Measurements from ENCODE around the gene LARP1. TPM values are rescaled to one million over a fixed set of nuclear protein-coding genes. Genes with fewer than 3 reads are reported as not detected.

The LARP1 gene
- total and polyA plus RNA-seq, 9 of the 15 experiments (the other 6 are each of a cell fraction or from before 2014, with no cell fraction given): 22.6 to 300 (median 92.0) TPM

GRCh38 chr5:154743812-154744211, 11.4 kb upstream of the LARP1 start (continued):
- TF ChIP-seq SREBF1 (IDR thresholded peaks at IDR 0.05; ENCODE audit: borderline replicate concordance, low read depth, low read length) (no peak), FOXP4 (CRISPR knock-in tag; IDR thresholded peaks at IDR 0.05; ENCODE audit: borderline replicate concordance) (no peak), NFE2L1 (tag; IDR thresholded peaks at IDR 0.05; ENCODE audit: borderline replicate concordance, low read depth) (no peak), KDM1A (IDR thresholded peaks at IDR 0.05) (peak in 1 of 2 experiments; percentile 17; a peak in 1 of 4 replicates), U2AF2 (optimal IDR thresholded peaks at IDR 0.05; ENCODE audit: low read depth, low read length) (no peak), BCLAF1 (IDR thresholded peaks at IDR 0.05; ENCODE audit: borderline replicate concordance in 1 of 2, control insufficient read depth in 1 of 2, low read depth in 2 of 2, low read length in 1 of 2) (no peak), MEF2D (tag; conservative IDR thresholded peaks at IDR 0.05; ENCODE audit: low read depth) (no peak), E2F3 (CRISPR knock-in tag; IDR thresholded peaks at IDR 0.05) (no peak), PHF8 (IDR thresholded peaks at IDR 0.05; ENCODE audit: borderline replicate concordance, low read length) (no peak), MCM2 (IDR thresholded peaks at IDR 0.05; ENCODE audit: low read depth) (no peak), TARDBP (IDR thresholded peaks at IDR 0.05) (no peak), USF1 (CRISPR knock-in tag; IDR thresholded peaks at IDR 0.05) (peak; percentile 73), PHF20 (IDR thresholded peaks at IDR 0.05; ENCODE audit: partially characterized antibody) (no peak), CEBPB (tag; IDR thresholded peaks at IDR 0.05) (no peak), STAG1 (CRISPR knock-in tag; IDR thresholded peaks at IDR 0.05; ENCODE audit: borderline replicate concordance) (no peak)
- TF ChIP-seq, protein P1, sequence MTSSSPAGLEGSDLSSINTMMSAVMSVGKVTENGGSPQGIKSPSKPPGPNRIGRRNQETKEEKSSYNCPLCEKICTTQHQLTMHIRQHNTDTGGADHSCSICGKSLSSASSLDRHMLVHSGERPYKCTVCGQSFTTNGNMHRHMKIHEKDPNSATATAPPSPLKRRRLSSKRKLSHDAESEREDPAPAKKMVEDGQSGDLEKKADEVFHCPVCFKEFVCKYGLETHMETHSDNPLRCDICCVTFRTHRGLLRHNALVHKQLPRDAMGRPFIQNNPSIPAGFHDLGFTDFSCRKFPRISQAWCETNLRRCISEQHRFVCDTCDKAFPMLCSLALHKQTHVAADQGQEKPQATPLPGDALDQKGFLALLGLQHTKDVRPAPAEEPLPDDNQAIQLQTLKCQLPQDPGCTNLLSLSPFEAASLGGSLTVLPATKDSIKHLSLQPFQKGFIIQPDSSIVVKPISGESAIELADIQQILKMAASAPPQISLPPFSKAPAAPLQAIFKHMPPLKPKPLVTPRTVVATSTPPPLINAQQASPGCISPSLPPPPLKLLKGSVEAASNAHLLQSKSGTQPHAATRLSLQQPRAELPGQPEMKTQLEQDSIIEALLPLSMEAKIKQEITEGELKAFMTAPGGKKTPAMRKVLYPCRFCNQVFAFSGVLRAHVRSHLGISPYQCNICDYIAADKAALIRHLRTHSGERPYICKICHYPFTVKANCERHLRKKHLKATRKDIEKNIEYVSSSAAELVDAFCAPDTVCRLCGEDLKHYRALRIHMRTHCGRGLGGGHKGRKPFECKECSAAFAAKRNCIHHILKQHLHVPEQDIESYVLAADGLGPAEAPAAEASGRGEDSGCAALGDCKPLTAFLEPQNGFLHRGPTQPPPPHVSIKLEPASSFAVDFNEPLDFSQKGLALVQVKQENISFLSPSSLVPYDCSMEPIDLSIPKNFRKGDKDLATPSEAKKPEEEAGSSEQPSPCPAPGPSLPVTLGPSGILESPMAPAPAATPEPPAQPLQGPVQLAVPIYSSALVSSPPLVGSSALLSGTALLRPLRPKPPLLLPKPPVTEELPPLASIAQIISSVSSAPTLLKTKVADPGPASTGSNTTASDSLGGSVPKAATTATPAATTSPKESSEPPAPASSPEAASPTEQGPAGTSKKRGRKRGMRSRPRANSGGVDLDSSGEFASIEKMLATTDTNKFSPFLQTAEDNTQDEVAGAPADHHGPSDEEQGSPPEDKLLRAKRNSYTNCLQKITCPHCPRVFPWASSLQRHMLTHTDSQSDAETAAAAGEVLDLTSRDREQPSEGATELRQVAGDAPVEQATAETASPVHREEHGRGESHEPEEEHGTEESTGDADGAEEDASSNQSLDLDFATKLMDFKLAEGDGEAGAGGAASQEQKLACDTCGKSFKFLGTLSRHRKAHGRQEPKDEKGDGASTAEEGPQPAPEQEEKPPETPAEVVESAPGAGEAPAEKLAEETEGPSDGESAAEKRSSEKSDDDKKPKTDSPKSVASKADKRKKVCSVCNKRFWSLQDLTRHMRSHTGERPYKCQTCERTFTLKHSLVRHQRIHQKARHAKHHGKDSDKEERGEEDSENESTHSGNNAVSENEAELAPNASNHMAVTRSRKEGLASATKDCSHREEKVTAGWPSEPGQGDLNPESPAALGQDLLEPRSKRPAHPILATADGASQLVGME (CRISPR knock-in tag; IDR thresholded peaks at IDR 0.05): no peak
